HG02870 (cell line): ENCODE results near the gene USH1C.

ENCODE experiments used
- ATAC-seq: cut with Tn5 transposase; IDR thresholded peaks from one replicate; pipeline ENCODE4 v1.9.1; 2021; ENCODE audit warnings: mild to moderate bottlenecking, moderate library complexity; ENCODE audit not compliant: unreplicated experiment

USH1C gene

DNA sequence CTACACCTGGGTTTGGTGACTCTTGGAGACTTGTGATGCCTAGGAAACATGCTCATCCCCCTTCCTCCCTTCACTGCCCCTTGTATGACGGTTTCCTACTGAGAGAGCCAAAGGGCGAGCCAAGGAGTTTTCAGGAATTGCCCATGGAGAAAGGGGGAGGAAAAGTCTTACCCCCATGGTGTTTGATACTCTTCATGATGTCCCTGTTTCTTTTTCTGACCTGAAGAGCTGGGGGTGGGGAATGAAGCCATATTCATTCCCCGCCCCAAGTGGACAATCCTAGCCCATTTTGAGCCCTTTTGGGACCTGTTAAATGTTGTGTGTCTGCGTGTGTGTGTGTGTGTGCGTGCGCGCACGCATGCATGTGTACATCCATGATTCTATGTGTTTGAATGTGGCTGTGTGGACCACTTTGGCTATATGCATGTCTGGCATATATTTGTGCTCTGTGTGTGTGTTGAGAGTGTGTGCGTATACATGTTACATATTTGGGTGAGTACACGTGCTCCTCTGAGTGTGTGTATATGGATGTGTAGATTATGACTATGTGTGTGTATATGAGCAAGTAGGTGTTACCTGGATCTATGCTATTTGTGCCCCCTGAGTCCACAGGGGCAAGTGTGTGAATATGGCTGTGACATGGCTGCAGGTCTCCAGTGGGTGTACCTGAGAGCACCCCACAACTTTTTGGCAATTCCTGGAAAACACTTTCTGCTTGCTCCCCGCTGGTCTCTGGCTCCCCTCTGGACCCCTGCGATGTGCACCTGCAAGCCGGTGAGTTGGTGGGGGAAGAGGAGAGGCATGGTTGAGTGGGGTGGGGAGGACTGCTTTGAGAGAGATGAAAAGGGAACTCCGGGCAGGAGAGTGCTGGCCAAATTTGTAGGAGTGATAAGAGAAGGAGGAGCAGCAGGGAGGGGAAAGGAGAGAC, 27.5 kb upstream of the USH1C start:
- ATAC-seq: no peak

- no peak for ATAC-seq
Measured at GRCh38 chr11:17570034-17570433, 25.8 kb upstream of the USH1C start.

DNA sequence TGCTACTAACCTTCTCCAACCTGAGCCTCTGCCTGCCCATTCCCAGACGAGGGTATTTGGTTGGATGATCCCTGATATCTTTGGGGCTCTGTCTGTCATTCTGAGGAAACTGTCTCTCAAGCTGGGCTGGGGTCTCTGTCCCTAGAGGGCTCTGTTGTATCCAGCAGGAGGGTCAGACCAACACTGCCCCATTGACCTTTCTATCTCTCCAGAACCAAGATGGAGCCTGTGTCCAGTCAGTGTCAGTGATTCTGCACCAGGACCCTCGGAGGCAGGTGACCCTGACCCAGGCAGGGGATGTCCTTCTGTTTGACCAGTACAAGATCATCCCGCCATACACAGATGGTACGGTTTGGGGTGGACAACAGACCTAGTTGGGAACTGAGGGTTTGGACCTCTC, 24.7 kb upstream of the USH1C start:
- no peak for ATAC-seq

DNA sequence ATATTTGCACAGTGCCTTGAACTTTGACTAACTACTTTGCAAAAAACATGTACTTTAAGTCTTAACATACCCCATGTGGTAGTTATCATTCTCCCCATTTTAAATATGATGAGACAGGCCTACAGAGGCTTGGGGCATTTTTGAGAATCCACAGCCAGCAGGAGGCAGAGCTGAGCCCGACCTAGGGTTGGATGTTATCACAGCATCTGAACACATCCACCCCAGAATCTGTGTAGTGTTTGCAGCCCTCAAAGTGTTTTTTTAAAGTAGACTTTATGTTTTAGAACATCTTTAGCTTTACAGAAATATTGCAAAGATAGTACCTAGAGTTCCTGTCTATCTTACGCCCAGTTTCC, 20.4 kb upstream of the USH1C start:
- ATAC-seq: no peak

DNA sequence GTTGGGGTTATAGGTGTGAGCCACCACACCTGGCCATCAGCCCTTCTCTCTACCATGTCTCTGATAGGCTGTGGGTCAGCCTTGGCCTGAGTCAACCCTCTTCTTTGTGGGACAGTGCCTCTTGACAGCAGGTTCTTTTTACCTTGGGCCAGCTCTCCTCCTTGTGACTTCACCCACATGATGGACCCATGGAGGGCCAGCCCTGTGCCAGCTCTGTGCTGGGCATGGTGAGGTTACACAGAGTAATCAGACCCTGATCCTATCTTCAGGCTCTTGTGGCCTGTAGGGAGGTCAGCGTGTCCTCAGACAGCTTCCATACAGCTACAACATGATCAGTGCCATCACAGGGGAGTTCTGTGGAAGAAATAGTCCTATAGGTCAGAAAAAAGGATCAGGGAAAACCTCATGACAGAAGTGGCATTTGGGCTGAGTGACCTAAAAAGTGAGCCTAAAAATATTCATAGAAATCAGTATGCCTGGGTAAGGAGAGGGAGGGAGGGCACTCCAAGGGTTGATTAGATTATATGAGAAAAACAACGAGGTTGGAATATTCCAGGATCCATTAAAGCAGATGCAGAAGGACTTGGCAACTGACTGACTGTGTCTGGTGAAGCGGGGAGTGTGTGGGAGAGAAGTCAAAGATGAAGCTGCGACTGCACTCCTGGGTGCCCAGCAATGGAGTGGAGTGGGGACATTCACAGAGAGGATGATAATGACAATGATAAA, 19.9 kb upstream of the USH1C start:
- no peak for ATAC-seq

- no peak for ATAC-seq
Measured at GRCh38 chr11:17563231-17563646, 19.0 kb upstream of the USH1C start.

DNA sequence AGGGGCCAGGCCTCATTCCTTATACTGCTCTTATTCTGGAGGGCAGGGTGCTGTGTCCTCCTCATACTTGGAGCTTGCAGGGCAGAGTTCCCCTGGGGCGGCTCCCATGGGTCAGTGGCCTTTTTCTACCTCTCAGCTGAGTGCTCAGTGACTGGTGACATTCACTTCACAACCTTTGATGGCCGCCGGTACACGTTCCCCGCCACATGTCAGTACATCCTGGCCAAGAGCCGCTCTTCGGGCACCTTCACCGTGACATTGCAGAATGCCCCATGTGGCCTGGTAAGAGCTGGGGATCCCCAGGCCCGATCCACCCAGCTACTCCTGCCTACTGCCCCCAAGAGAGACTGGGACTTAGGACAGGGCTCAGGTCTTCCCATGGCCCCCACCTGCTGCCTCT, 17.3 kb upstream of the USH1C start:
- no peak for ATAC-seq

DNA sequence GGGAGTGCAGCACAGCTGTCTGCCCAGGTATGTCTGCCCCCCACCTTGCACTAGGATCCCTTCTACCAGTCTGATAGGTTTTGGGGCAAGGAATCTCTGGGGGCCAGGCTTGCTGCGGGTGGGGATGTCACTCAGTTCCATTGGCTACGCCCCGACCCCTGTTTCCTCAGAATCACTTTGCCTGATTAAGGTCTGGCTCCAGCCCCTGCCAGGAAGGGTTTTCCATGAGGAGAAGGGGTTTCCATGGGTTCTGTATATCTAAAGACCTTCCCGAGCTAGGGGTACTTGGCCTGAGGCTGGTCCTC, 16.8 kb upstream of the USH1C start:
- no peak for ATAC-seq

- ATAC-seq: no peak
Measured at GRCh38 chr11:17560281-17561110, 16.3 kb upstream of the USH1C start.

DNA sequence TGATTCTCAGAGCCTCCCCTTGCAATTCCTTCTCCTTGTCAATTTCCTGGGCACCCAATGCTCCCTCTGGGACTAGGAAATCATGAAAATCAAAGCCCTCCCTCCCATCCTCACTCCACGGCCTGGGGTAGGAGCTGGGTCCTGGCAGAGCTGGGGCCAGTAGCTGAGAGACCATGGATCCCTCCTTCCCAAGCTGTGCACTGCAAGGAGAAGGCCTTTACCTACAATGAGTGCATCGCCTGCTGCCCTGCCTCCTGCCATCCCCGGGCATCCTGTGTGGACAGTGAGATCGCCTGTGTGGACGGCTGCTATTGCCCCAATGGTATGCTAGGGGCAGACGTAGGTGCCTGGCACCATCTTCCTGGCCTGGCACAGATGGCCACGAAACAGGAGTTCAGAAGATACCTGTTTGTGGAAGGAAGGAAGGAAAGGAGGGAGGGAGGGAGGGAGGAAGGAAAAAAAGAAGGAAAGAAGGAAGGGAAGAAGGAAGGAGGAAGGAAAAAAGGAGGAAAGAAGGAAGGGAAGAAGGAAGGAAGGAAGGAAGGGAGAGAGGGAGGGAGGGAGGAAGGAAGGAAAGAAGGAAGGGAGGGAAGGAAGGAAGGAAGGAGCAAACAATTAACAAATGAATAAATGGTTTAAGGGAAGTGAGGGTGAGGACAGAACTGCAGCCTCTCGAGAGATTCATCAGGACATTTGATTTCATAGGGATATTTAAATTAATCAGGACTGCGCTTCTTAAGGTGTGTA, 15.3 kb upstream of the USH1C start:
- no peak for ATAC-seq

- ATAC-seq: no peak
Measured at GRCh38 chr11:17558916-17559315, 14.7 kb upstream of the USH1C start.

DNA sequence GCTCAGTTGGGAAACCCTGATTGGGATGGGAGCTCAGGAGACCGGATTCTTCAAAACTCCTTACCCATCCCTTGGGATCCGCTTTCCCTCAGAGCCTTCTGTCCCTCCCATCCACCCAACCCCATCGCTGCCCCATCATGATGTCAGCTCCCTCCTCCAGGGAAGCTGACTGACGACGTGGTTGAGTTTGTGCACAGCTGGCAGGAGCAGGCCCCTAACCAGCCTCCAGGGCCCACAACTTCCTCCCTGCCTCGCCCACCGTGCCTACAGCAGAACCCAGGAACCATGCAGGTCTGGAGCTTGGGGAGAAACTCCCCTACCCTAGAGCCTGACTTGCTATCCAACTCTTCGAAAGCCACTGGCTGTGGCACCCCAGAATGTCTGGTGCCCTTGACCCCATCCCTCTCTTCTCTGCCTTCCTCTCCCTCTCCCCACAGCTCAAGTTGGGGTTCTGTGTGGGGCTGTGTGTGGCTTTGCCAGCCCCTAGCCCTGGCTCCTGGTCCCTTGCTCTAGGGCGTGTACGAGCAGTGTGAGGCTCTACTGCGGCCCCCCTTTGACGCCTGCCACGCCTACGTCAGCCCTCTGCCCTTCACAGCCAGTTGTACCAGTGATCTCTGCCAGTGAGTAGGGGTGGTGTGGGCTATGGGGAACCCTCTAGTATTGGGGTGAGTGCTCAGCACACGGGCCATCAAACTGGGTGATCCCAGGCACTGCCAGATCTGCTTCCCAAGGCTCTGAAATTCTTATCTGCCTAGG, 14.0 kb upstream of the USH1C start:
- ATAC-seq: no peak

DNA sequence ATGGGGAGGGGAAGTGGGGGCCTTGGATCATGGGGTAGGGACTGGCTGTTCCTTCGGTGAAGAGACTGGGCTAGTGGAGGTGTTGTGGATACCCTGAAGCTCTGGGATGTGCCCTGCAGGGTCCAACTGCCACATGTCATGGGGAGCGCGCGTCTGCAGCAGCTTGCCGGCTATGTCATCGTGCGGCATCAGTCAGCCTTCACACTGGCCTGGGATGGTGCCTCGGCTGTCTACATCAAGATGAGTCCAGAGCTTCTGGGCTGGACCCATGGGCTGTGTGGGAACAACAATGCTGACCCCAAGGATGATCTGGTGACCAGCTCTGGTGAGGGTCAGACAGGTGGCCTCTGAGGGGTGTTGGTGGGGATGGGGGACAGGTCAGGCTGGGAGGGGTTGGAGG, 12.8 kb upstream of the USH1C start:
- ATAC-seq: no peak

- ATAC-seq: no peak
Measured at GRCh38 chr11:17554487-17554886, 10.3 kb upstream of the USH1C start.

GRCh38 chr11:17553249-17553546, 9.0 kb upstream of the USH1C start:
- ATAC-seq: no peak

DNA sequence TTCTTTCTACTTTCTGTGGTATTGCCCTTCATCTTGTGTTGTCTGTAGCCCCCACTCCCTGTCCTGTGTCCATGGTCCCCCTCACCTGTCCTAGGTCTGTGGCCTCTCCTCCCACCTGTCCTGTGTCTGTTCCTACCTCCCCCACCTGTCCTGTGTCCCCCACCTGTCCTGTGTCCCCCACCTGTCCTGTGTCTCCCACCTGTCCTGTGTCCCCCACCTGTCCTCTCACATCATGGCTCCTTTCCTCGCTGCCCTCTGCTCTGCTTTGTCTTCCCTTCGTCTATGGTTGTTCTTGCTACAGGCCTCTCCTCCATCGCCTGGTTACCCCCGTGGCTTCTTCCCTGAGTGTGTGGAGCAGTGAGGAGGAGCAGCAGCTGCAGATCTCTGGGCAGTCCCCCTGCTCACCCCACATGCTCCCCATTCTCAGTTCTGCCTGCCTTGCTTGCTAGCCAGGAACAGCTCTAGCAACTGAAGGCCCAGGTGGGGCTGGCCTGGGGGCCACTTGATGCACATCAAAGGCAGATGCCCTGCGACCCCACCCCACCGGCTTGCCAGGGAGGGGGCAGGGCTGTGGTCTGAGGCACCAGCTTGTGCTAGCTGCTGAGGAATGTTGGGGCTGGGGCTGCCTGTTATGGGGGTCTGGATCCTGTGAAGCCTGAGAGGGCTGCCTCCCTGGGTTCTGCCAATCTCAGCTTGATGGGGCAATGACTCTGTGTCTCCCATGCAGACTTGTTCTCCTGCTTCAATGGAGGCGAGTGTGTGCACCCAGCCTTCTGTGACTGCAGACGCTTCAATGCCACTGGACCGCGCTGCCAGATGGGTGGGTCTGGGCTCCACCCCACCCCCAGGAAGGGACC, 8.4 kb upstream of the USH1C start:
- ATAC-seq: no peak

DNA sequence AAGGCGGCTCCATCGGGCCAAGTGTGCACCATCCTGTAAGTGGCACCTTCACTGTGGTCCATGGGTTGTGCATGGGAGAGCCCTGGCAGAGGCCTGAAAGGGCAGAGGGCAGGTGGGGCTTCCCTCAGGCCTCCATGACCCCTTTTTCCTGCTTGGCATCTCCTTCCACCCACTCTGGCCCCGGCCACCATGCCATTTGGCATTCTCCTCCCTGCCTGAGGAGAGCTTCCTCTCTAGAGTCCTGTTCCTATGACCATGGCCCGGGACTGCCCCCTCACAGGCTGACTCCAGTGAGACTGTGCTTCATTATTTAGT, 7.8 kb upstream of the USH1C start:
- ATAC-seq: no peak

GRCh38 chr11:17551347-17552040, 7.3 kb upstream of the USH1C start:
- no peak for ATAC-seq
